Measurements from ENCODE around the gene POLN.

Gene POLN

DNA sequence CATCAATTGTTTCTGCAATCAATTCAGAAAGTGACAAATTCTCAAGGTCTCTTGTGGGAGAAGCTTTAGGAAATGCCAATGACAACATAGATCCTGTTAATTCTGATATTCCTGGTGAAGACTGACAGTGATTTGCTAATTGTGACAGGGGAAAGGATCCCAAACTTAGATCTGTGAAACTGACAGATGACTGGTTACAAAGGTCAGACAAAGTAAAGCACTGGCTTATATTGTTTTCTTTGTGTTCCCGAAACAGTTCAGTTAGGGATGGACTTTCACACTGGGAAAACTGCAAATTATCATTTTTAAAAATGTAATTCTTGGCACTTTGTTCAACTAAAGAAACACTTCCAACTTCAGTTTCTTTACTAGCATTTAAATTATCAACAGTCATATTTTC lies 152.7 kb downstream of the POLN start:
- FAIRE-seq (no peak), DNase-seq (ENCODE audit: insufficient read length, low spot score) (no peak)

DNA sequence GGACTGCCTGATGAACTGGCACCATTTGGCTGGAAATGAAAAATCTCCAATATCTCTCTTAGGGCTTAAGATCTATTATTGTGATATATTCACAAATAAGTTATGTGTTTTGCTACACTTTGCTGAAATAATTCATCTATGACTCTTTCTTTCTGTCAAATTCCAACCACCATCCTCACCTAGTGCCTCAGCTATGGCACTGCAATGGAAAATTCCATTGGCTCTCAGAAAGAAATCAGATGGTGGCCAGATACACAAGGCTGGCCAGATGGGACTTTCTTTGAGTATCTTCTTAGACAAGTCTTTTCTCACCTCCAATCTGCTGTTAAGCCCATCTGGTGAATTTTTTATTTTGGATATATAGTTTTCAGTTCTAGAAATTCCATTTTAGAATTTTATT lies 154.8 kb downstream of the POLN start:
- DNase-seq (ENCODE audit: insufficient read length, low spot score) (no peak), FAIRE-seq (no peak)

DNA sequence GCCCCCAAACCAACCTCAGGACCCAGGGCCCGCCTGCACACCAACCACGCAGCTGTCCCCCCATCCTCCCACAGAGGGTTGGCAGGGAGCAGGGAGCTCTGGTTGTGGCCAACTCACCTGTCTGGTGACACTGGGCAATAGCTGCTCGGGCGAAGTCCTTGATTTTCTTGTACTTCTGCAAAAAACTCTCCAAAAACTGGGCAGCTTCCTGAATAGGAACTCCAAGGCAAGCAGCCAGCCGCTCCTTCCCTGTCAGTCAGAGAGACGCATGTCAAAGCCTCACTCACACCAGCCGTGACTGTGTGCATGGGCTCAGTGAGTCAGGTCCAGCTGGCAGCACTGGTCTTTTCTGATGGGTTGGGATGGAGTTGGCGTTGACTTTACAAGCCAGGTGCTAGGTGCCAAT lies 156.4 kb downstream of the POLN start:
- FAIRE-seq (no peak), DNase-seq (ENCODE audit: insufficient read length, low spot score) (no peak)

DNA sequence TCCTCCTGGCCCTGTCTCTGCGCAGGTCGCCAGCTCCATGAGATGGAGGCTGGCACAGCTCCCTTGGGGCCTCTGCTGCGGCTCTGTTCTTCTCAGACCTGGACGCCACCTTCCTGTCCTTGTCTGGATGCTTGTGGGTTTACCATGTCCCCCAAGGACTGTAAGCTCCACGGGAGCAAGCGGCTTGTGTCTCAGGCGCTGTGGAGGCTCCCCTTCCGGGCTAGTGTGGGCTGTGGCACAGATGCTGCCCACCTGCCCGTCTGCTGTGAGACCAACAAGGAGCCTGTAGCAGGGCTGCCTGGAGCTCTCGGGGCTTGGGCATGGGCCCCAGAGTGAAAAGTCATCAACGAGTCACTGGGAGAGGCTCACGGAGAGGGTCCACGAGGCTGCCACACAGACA lies 157.6 kb downstream of the POLN start:
- no peak for FAIRE-seq
- no peak for DNase-seq (ENCODE audit: insufficient read length, low spot score)

DNA sequence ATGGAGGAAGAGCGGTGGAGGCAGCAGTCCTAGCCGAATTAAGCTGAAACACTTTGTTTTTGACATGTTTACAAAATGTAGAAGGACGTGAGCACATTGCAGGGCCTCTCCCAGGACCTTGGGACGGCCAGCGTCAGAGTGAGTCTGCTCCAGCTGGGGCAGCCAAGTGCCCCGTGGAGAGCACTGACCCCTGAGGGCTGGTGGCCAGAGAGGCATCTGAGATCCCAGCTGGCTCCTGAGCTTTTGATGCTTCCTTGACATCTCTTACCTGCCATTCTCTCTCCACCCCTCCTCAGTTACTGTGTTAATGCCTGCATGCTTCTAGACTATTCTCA lies 158.1 kb downstream of the POLN start:
- DNase-seq (ENCODE audit: insufficient read length, low spot score), result no peak
- no peak for FAIRE-seq

DNA sequence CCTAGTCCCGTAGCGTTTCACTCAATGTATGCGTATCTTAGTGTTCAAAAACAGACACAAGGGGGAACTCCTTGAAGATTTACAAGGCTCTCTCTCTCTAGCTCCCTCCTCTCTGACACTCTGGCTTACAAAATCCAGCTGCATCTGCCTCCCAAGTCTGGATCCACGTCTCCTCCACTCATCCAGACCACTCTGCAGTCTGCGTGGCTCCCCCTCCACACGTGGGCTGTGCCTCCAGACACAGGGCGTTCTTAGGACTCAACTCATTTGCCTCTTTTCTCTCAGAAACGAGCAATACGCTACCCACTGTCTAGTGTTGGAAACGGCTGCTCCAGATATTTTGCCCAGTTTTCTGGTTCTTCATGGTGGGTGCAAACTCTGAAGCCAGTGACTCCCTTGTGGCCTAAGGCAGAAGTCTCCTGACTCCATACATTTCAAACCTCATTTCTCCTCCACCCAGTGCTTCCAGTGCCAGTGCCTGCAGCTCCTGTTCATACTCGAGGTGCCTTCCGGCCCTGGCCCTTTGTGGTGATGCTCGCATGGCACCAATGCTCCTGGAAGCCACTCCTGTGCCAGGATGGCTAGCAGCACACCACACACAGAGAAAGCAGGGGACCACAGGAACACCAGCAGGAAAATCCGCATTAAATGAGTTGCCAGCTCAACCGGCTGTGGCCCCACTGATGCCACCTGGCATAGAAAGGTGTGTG lies 158.7 kb downstream of the POLN start:
- FAIRE-seq (no peak), DNase-seq (ENCODE audit: insufficient read length, low spot score) (no peak)

DNA sequence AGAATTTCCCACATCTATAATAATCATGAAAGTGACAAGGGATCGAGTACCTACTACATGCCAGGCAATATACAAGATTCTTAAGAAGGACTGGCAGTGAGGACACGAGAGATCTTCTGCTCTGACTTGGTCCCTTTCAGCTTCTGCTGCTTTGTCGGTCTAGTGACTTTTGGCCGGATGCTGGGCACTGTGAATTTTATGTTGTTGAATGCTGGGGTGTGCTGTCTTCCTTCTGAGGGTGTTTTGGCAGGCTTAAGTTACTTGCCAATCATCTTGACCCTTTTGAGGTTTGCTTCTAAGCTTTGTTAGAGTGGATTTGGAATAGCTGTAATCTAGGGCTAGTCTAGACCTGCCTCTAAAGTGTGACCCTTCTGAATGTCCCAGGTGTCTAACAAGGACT lies 159.3 kb downstream of the POLN start:
- FAIRE-seq, result no peak
- no peak for DNase-seq (ENCODE audit: insufficient read length, low spot score)

DNA sequence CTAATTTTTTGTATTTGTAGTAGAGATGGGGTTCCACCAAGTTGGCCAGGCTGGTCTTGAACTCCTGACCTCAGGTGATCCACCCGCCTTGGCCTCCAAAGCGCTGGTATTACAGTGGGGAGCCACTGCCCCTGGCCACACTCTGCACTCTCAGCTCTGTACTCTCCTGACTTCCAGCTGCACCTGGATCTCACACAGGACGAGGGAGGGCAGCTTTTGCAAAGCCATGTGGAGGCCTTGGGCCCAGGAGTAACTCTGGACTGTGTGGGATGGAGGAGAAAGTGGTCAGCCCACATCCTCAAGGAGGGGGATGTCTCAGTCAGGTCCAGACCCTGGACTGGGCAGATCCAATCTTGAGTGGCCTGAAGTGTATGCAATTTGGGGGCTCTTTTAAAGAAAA lies 159.8 kb downstream of the POLN start:
- DNase-seq (ENCODE audit: insufficient read length, low spot score) (no peak), FAIRE-seq (no peak)

DNA sequence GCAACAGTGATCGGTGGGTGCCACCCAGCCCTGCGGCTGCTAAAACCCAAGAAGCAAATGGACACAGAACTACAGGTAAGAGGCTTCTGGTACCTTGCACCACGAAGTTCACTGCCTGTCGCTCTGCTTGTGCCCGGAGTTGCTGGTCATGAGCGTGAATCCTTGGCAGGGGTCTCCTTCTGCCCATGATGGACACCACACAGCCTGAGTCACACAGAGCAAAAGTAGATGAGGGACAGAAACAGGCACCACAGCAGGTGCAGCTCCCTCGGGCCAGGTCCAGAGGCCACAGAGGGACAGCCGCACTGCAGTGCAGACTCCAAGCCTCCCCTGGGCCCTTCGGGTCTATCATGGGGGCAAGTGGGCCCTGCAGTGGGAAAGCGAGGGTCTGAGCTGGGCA lies 160.4 kb downstream of the POLN start:
- no peak for DNase-seq (ENCODE audit: insufficient read length, low spot score)

DNA sequence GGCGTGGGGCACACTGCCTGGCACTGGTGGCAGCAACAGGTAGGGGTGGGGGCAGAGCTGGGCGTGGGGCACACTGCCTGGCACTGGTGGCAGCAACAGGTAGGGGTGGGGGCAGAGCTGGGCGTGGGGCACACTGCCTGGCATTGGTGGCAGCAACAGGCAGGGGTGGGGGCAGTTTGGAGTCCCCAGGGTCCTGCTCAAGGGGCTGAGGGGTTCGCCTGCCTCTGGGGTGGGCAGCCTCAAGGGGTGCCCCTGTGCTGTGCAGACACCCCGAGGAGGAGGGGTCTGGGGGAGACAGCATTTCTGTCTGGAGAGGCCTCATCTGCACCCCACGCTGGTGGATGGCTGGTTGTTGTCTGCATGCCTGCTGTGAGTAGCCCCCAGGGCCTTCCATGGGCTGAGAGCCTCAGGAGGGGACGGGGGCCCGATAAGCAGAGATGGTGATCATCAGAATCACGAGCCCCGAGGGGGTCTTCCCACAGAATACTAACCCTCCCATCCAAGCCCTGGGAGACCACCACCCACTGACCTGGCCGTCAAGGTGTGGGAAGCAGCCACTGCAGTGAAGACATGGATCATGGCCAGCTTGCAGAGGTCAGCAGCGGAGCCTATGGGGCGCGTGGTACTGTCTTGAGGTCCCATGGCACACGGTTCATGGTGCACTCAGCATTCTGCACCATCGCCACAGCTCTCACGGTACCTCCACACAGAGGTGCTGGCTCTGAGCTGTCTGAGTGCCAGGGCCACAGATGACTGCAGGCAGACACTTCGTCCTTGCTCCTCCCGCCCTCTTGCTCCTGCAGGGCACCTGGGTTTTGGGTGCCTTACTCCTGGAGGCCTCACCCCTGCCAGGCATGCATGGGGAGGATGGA lies 161.3 kb downstream of the POLN start:
- DNase-seq (ENCODE audit: insufficient read length, low spot score), result no peak
- no peak for FAIRE-seq

More for the DNA sequence above, 160.4 kb downstream of the POLN start:
- FAIRE-seq, result no peak

DNA sequence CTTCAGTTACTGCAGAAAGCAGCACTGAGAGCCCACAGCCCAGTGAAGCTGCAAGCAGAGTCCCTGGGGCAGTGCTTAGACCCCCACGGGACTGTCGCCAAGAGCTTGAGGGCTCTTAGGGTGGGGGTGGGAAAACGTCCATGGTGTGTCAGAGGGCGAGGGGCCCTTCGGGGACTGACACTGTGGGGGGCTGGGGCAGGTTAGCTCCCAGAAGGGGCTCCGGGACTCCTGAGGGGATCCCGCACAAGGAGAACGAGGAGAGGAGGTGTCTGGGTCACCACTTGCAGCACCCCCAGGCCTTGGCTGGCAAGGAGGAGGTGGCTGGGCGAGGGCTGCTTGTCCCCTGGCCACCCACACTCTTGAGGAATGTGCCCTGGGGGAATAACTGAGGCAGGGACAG lies 162.0 kb downstream of the POLN start:
- DNase-seq (ENCODE audit: insufficient read length, low spot score), result no peak
- no peak for FAIRE-seq

DNA sequence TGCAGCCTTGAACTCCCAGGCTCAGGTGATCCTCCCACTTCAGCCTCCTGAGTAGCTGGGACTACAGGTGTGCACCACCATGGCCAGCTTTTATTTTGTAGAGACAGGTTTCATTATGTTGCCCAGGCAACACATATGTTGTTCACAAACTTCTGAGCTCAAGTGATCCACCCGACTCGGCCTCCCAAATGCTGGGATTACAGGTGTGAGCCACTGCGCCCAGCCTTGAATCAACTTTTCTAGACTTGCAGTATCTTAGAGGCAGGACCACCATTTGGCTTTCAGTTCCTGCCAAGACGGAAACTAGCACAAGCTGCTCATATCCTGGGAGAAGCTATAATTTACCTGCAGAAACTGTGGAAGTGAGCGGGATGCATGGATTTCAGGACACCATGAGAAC lies 162.9 kb downstream of the POLN start:
- FAIRE-seq, result no peak
- DNase-seq (ENCODE audit: insufficient read length, low spot score), result no peak

DNA sequence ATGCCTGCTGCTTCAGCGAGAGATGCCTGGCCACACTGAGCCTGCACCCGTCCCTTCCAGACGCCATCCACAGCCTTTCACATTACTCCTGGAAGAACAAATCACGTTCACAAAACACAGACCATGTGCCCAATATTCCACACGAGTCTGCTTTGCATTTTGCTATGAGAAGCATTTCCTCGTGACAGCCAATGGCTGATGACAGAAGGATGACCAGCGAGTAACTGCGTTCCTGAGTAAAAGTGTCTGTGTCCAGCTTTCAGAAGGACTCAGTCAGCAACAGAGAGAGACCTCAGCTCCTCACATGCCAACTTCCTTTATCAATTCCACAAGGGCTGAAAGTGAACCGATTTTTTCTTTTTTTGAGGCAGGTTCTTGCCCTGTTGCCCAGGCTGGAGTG lies 163.3 kb downstream of the POLN start:
- DNase-seq (ENCODE audit: insufficient read length, low spot score) (no peak), FAIRE-seq (no peak)

DNA sequence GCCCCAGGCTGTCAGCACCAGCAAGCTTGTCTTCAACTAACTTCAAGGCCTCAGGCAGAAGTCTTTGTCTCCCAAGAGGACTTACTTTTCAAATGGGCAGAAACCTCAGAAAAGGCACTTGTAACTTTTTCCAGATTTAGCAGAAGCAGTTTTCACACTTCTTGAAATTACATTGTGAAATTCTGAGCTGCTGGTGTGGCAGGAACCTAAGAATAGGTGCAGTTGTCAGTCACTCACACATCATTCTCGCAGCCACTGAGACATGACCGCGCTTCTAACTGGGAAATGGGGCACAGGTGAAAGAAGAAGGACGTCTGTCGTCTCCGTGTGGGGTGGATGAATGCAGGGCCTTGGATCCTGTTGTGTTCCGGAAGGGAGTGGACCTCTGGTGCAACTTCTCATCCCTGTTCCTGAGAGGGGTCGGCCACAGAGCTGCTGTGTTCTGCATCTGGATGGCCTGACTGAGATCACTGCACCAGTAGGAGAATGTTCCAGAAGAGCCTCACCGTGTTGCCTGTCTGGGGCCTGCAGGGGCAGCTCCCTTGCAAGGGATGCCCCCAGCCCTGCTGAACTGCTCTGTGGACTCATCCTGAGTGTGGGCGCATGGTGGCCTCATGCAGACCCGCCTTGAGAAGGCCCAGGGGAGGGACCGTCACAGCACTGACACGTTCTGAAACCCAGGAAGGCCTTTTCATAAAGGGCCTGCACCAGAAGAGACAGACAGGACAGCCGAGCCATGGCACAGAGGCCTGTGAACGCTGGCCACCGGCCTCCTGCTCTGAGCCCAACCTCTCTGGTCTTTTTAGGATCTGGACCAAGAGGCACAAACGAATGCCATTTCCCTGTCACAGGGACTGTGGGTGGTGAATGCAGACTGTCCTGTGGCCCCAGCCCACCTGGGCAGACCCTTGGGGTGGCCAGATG lies 164.1 kb downstream of the POLN start:
- DNase-seq (ENCODE audit: insufficient read length, low spot score) (no peak), FAIRE-seq (no peak)

DNA sequence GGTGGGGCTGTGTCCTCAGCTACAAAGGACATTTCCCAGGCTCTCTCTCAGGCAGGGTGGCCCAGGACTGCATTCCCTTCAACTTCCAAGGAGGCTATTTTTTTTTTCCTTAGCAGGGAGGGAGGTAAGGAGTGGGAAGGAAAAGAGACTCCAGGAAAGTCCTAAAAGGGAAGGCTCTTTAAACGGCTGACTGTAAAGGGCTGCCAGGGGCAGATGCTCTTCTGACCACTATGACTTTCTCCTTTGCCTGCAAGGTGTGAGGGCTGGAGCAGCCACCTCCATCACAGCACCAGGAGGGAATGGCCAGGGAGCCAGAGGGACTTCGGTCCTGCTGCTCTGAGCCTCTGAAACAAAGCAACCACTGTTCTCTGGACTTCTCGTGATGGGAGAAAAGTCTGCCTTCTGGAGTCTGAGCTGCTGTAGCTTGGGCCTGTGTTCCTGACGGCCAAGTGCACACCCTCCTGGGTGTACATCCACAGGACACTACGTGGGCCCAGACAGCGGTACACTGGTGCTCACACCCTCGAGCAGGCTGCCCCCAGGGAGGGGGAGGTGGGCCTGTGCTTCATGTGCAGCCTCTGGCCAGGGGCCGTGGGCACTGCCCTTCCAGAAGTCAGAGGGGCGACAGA lies 164.9 kb downstream of the POLN start:
- FAIRE-seq (no peak), DNase-seq (ENCODE audit: insufficient read length, low spot score) (no peak)

DNA sequence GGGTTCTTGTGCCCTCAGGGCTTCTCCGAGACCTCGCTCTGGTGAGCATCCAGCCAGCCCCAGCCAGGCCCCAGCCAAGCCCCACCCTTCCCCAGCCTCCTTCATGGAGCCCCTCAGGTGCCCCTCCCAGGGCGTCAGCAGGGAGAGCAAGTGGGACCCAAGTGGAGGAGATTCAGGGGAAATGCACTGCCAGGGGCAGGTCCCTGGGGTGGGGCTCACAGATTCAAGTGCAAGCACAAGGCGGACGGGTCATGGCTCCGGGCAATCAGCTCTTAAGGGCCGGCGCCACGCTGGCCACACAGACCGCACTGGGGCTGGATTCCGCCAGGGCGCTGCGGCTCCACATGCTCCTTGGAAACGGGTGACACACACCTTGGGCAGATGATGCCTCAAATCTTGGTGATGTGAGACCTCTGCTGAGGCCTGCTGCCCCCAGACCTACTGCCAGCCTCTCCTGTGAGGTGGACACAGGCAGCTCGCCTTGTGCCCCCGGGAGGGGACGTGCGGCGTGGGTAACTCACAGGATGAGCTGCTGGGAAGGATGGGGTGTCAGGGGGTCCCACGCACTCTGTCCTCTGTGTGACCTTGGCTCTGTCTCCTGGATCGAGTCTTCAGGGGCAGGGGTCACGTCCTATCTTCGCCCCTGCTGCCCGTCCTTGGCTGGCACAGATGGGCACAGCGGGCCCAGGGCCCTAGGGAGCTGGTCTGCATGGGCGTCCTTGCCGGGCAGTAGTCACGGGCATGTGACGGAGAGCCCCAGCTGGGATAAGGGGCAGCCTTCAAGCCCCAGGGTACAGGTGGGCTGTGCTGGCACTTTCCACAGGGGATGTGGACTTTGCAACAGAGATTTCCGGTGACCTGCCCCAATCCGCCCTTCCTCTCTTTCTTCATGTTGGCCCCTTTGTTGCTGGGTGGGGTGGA lies 165.7 kb downstream of the POLN start:
- FAIRE-seq (no peak), DNase-seq (ENCODE audit: insufficient read length, low spot score) (no peak)

DNA sequence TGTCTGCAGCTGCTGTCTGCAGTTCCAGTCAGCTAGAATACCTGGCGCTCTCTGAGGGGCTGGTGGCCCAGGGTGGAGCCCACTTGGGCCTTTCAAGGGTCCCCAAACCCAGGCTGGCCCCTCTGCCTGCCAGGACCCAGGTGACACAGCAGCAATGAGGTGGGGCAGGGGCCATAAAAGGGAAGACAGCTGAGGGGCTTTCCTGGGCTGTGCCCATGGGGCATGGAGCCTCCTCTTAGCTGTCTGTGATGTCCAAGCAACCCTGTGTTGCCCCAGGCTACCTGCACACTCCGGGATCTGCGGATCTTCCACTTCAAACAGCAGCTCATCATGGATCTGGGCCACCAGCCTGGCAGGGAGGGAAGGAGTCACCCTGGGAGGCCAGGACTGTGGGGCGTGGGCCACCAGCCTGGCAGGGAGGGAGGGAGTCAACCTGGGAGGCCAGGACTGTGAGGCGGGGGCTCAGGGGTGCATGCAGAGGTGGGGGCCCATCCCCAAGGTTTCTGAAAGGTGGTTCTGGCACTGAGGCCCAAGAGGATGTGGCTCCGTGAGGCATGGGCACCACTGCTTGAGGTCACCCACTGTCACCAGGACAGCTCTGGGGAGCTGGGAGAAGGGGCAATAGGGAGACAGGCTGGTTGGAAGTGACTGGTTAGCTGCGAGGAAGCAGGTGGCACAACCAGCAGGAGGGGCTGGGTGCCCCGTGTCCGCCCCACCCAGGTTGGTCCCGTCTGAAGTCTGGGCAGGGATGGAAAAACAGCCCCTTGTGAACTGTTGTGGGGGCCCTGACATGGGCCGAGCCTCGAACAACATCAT lies 166.5 kb downstream of the POLN start:
- FAIRE-seq (no peak), DNase-seq (ENCODE audit: insufficient read length, low spot score) (no peak)

DNA sequence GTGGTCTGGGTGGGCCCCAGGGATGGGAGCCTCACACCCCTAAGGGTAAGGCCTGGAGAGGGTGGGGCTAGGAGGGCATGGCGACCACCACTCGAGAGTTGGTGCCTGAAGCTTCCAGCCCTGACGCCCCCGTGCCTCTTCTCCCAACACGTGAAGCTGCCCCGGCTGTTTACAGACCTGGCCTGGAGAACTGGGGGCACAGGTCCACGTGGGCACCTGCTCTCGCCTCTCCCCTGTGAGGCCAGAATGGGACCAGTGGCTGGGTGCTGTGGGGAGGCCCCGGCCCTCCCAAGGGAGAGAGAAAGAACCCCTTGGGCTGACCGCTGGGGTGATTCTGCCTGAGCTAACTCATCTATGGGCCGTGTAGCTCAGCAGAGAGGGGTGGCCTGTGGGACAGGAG lies 167.3 kb downstream of the POLN start:
- FAIRE-seq (no peak), DNase-seq (ENCODE audit: insufficient read length, low spot score) (no peak)
